ENCODE data around the gene NCAM1. TPM values are rescaled to one million over a fixed set of nuclear protein-coding genes. Genes with fewer than 3 reads are reported as not detected.
A peak's percentile ranks its signal among the peaks of the same experiment; 100 is the strongest.

The NCAM1 gene
- total and polyA plus RNA-seq, 2 donors from 2014 or later, result 1.7 to 3.0 TPM

DNA sequence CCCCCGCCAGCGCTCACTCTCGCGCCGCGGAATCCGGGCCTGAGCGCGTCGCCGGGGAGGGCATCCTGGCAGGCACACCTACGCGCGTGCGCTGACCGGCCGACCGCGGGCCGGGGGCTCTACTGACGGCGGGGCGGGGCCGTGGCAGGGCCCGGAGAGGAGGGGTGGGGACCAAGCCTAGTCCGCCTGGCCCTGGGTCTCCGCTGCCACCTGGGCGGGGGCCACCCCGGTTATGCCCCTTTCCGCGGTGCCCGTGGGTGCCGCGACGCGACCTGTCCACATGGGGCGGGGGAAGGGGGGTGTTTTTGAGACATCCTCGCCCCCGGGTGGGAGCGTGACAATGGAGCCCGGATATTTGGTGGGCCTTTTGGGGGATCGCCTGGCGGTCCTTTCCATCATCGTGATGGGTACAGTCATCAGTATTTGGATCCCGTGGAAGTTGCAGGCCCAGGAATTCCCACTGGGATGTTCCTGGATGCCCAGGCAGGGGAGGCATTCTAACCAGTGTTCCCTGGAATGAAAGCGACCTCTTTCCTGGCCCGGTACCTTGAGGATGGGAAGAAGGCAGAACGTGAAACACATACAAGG is 2.2 kb downstream of the NCAM1 start:
- no peaks in the 10 kb centered on the region for H3K27me3 ChIP-seq (ENCODE audit: control insufficient read depth, insufficient read depth, low read length)
- no peak overlapping the region for H3K27ac ChIP-seq (ENCODE audit: low read depth in 2 of 2, low read length in 2 of 2)
- no peak for FAIRE-seq
- peaks cover 0 to 4% (median 0%) of the 10 kb centered on the region in 3 donors for H3K4me1 ChIP-seq (ENCODE audit: control insufficient read depth in 2 of 3, insufficient read depth in 2 of 3, low read depth in 1 of 3, low read length in 3 of 3)
- no peaks in the 10 kb centered on the region for H3K9me3 ChIP-seq (ENCODE audit: control insufficient read depth in 2 of 3, insufficient read depth in 1 of 3, low read length in 3 of 3)
- H3K9ac ChIP-seq (ENCODE audit: low read length in 3 of 3), result no peak overlapping the region
- peak overlapping the region in 1 of 3 donors; percentile 52 for H3K4me3 ChIP-seq (ENCODE audit: low read length in 3 of 3)
- no peak for DNase-seq
- no peaks in the 10 kb centered on the region for H3K36me3 ChIP-seq (ENCODE audit: control insufficient read depth in 2 of 3, insufficient read depth in 3 of 3, low read length in 3 of 3)
- intact Hi-C loops (cut with DNase I), result no loop called here
- TF ChIP-seq, protein P1, sequence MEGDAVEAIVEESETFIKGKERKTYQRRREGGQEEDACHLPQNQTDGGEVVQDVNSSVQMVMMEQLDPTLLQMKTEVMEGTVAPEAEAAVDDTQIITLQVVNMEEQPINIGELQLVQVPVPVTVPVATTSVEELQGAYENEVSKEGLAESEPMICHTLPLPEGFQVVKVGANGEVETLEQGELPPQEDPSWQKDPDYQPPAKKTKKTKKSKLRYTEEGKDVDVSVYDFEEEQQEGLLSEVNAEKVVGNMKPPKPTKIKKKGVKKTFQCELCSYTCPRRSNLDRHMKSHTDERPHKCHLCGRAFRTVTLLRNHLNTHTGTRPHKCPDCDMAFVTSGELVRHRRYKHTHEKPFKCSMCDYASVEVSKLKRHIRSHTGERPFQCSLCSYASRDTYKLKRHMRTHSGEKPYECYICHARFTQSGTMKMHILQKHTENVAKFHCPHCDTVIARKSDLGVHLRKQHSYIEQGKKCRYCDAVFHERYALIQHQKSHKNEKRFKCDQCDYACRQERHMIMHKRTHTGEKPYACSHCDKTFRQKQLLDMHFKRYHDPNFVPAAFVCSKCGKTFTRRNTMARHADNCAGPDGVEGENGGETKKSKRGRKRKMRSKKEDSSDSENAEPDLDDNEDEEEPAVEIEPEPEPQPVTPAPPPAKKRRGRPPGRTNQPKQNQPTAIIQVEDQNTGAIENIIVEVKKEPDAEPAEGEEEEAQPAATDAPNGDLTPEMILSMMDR (IDR thresholded peaks at IDR 0.05; ENCODE audit: borderline replicate concordance, extremely low read depth, insufficient read depth), result no peak

DNA sequence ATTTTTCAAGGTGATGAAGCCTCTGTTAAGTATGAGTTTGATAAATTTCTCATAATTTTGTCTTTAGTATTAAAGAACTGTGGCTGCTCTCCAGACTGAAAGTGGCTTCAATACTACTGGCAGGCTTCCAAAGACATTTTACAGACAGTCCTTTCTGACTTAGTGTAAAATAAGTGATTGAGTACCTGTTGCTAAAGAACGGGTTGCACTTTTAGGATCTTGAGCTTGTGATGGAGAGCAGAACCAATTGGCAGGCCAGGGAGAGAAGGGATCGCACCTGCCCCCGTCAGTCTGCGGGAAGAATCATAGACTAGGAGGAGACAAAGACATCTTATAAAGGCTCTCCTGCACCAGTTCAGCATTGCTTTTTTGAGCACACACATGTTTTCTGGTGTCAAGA is 4.4 kb downstream of the NCAM1 start:
- intact Hi-C loops (cut with DNase I), result no loop called here
- no peaks in the 10 kb centered on the region for H3K27me3 ChIP-seq (ENCODE audit: control insufficient read depth, insufficient read depth, low read length)

DNA sequence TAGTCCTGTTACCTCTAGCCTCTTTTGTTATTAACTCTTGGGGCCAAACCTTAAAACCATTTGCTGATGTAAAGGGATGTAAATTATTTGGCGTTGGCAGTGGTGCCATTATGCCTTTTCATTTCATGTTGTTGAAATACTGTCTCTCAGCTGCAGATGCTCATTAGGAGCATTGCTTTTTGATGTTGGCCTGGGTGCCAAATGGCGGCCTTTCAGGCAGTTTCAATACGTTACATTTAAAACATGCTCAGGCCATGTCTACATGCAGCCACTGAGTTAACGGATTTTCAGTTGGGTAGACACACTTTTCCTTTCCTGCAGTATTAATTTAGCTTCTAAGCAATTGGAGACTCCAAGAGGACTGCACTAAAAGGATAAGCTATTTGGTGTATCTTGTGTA is 5.3 kb downstream of the NCAM1 start:
- H3K4me1 ChIP-seq (ENCODE audit: control insufficient read depth in 2 of 3, insufficient read depth in 2 of 3, low read depth in 1 of 3, low read length in 3 of 3), result peaks cover 0 to 8% (median 4%) of the 10 kb centered on the region in 3 donors
- H3K27me3 ChIP-seq (ENCODE audit: control insufficient read depth, insufficient read depth, low read length), result no peaks in the 10 kb centered on the region
- no peaks in the 10 kb centered on the region for H3K9me3 ChIP-seq (ENCODE audit: control insufficient read depth in 2 of 3, insufficient read depth in 1 of 3, low read length in 3 of 3)
- H3K27ac ChIP-seq (ENCODE audit: low read depth in 2 of 2, low read length in 2 of 2), result no peak overlapping the region
- FAIRE-seq (no peak), DNase-seq (no peak)
- H3K36me3 ChIP-seq (ENCODE audit: control insufficient read depth in 2 of 3, insufficient read depth in 3 of 3, low read length in 3 of 3), result no peaks in the 10 kb centered on the region
- H3K4me3 ChIP-seq (ENCODE audit: low read length in 3 of 3), result no peak overlapping the region
- intact Hi-C loops (cut with DNase I), result no loop called here
- H3K9ac ChIP-seq (ENCODE audit: low read length in 3 of 3), result no peak overlapping the region
- TF ChIP-seq, protein P1 (IDR thresholded peaks at IDR 0.05; ENCODE audit: borderline replicate concordance, extremely low read depth, insufficient read depth), result no peak

More for the DNA sequence above, 4.4 kb downstream of the NCAM1 start:
- DNase-seq (no peak), FAIRE-seq (no peak)
- Histone ChIP-seq H3K36me3 (ENCODE audit: control insufficient read depth in 2 of 3, insufficient read depth in 3 of 3, low read length in 3 of 3) (no peaks in the 10 kb centered on the region), H3K4me3 (ENCODE audit: low read length in 3 of 3) (no peak overlapping the region), H3K9me3 (ENCODE audit: control insufficient read depth in 2 of 3, insufficient read depth in 1 of 3, low read length in 3 of 3) (no peaks in the 10 kb centered on the region), H3K9ac (ENCODE audit: low read length in 3 of 3) (no peak overlapping the region), H3K27ac (ENCODE audit: low read depth in 2 of 2, low read length in 2 of 2) (no peak overlapping the region), H3K4me1 (ENCODE audit: control insufficient read depth in 2 of 3, insufficient read depth in 2 of 3, low read depth in 1 of 3, low read length in 3 of 3) (peaks cover 0 to 8% (median 4%) of the 10 kb centered on the region in 3 donors)
- TF ChIP-seq, protein P1 (IDR thresholded peaks at IDR 0.05; ENCODE audit: borderline replicate concordance, extremely low read depth, insufficient read depth), result no peak

DNA sequence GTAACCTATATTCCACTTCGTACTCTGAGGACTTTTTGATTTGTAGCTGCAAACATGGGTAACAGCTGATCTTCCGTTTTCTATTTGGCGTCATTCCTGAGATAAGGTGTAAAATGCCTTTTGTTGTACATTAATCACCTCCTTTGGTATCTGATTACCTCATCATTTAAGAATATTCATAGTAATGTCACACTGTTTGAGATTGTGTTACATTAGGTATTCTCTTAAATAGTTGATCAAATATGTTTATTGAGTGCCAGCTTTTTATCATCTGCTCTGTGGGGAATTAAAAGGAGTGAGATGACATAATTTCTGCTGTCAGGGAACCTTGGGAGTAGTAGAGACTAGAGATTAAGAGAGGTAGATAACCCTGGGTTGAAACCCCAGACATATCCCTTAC is 5.9 kb downstream of the NCAM1 start:
- no peak for DNase-seq
- Histone ChIP-seq H3K9me3 (ENCODE audit: control insufficient read depth in 2 of 3, insufficient read depth in 1 of 3, low read length in 3 of 3) (no peaks in the 10 kb centered on the region), H3K36me3 (ENCODE audit: control insufficient read depth in 2 of 3, insufficient read depth in 3 of 3, low read length in 3 of 3) (no peaks in the 10 kb centered on the region), H3K27ac (ENCODE audit: low read depth in 2 of 2, low read length in 2 of 2) (no peak overlapping the region), H3K9ac (ENCODE audit: low read length in 3 of 3) (no peak overlapping the region), H3K27me3 (ENCODE audit: control insufficient read depth, insufficient read depth, low read length) (no peaks in the 10 kb centered on the region), H3K4me1 (ENCODE audit: control insufficient read depth in 2 of 3, insufficient read depth in 2 of 3, low read depth in 1 of 3, low read length in 3 of 3) (peaks cover 0 to 8% (median 4%) of the 10 kb centered on the region in 3 donors), H3K4me3 (ENCODE audit: low read length in 3 of 3) (no peak overlapping the region)
- intact Hi-C loops (cut with DNase I), result no loop called here
- TF ChIP-seq, protein P1 (IDR thresholded peaks at IDR 0.05; ENCODE audit: borderline replicate concordance, extremely low read depth, insufficient read depth), result no peak
- no peak for FAIRE-seq
